GM19467 (cell line): ENCODE results near the gene HDAC5.
"Not testable (repeated sequence)": the region's sequence is repeated elsewhere in the genome, so short reads cannot be mapped to it uniquely, and the experiment has no call there.

Source experiments
- ATAC-seq: cut with Tn5 transposase; IDR thresholded peaks from one replicate; pipeline ENCODE4 v1.9.1; 2021; ENCODE audit warnings: mild to moderate bottlenecking, moderate library complexity; ENCODE audit not compliant: unreplicated experiment

Gene HDAC5

GRCh38 chr17:44112284-44113280, 10.9 kb downstream of the HDAC5 start:
- no peak for ATAC-seq

DNA sequence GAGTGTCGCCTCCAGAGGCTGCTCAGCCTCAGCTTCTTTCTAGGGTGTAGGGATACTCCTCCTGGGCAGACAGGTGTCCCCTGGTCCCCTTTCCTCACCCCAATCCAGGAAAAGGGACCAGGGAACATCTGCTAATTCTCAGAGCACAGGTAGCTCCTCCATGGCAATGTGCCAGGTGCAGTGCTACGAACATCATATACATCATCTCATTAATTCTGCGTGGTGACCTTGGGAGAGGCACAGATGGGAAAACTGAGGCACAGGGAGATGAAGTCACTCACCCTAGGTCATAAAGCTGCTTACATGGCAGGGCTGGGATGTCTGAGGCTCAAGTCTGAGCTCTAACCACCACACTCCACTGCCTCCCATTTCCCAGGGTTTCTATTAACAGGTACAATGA, 11.7 kb downstream of the HDAC5 start:
- no peak for ATAC-seq

DNA sequence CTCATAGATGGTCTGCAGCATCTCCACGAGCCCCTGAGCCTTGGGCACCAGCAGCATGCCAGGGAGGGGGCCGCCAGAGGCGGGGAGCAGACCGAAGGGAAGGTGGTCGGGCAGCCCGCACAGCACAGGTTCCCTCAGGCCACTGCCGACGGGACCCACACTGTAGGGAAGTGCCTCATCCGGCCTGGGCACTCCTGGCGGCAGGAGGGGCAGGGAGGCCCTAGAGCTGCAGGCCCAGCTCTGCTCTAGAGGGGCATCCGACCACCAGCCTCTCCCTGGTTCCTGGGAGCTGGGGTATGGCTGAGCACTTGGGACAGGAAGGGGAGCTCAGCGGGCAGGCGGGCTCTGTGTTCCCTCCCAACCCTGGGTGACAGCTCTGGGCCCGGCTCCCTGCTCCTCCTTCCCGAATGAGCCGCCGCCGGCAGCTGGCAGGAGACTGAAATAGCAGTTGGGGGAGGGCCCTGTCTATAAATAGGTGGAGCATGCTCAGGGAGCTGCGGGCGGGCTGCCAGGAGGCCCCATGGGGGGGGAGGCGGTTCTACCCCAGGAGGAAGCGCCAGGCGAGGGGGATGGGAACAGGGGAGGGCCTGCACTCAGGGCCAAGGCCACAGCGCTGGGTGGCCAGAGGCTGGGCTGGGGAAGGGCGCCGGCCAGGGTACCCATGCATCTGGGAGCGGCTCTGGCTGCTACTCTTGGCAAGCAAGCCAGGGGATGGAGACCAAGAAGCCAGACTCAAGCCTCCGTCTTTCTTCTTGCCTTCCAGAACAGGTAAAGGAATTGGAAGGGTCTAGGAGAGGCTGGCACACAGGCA, 12.4 kb downstream of the HDAC5 start:
- no peak for ATAC-seq

GRCh38 chr17:44110011-44110686, 13.3 kb downstream of the HDAC5 start:
- ATAC-seq = no peak

DNA sequence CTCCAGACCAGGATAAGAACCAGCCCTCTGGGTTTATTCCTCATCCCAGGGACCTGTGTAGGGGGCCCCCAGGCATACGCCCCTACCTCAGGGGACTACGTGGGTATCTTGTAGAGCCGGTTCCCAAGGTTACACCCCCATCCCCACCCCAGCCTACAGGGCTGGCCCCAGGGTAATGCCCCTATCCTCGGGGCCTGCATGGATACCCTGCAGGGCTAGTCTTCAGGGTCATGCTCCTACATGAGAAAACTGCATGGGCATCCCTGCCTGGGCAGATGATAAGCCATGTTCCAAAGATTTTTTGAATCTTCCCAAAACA, 14.2 kb downstream of the HDAC5 start:
- ATAC-seq = no peak

- no peak for ATAC-seq
These were observed 14.8 kb downstream of the HDAC5 start for GRCh38 chr17:44108440-44109311.

- ATAC-seq = no peak
These were observed 16.6 kb downstream of the HDAC5 start for GRCh38 chr17:44106801-44107200.

DNA sequence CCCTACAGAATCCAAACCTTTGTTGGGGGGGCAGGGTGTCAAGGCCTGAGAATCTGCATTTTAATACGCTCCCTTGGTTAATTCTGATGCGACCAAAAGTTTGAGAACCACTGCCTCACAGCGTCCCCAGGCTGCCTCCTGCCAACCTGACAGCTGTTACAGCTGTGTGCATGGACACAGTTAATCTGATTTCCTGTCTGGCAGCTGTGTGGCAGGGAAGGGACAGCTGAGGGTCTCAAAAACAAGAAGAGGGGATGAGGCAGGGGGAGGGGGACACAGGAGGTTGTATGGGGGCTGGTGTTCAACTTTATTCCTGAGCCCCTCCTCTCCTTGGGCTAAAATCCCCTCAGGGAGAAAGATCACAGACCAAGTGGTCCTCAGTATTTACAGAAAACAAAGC, 17.5 kb downstream of the HDAC5 start:
- no peak for ATAC-seq

DNA sequence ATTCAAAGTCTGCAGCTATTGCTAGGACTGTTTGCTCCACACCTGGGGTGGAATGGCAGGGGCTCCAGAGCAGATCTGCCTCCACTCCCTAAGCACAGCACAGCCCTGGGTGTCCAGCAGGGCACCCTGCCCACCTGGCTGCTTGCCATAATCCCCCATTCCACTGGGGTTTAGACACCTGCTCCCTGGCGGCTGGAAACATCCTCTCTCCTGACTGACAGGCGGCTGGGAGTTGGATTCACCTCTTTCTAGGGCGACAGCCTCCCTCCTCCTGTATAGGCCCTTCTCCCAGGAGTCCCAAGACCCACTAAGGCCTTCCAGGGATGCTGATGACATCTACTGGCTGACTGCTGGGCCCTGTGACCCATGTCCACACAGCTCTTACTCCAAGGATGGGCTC, 18.0 kb downstream of the HDAC5 start:
- ATAC-seq = no peak

DNA sequence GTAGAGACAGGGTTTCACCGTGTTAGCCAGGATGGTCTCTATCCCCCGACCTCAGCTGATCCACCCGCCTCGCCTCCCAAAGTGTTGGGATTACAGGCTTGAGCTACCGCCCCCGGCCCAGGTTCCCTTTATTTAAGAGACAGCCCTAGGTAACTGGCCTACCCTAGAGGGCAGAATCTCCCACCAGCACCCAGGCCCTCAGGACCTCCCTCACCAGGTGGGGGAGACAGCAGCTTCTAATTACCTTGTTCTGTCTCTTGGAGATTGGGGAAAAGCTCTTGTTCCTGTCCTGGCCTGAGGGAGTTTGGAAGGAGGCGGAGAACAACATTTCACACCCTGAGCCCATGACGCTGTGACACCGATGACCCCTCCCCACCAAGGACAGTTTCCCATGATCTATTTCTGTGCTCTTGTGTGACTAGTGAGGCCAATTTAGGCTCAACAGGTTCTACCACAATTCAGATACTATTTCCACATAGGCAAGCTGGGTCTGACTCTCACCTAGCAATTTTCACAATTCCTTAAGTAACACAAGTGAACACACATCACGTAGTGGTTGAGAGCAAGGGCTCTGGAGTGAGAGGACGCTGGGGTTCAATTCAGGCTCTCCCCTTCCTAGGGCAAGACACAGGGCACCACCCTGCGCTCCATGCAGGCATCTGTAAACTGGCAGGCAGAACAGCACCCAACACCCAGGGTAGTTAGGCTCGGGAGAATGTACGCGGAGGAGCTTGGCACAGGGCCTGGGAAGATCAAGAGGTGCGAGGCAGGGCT, 20.4 kb downstream of the HDAC5 start:
- no peak for ATAC-seq

DNA sequence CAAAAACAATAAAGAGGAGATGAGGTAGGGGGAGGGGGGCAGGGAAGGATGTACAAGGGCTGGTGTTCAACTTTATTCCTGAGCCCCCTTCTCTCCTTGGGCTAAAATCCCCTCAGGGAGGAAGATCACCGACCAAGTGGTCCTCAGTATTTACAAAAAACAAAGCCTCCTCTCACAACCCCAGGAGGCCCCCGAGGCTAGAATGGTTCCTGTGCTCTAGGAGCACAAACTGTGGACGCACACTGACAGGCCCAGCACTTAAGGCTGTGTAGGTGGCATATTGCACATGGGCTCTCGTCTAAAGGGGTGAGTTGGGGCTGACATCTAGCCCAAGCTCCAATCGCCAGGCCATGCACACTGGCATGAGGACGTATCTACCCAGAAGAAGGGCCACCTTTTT, 21.6 kb downstream of the HDAC5 start:
- not testable (repeated sequence) for ATAC-seq

DNA sequence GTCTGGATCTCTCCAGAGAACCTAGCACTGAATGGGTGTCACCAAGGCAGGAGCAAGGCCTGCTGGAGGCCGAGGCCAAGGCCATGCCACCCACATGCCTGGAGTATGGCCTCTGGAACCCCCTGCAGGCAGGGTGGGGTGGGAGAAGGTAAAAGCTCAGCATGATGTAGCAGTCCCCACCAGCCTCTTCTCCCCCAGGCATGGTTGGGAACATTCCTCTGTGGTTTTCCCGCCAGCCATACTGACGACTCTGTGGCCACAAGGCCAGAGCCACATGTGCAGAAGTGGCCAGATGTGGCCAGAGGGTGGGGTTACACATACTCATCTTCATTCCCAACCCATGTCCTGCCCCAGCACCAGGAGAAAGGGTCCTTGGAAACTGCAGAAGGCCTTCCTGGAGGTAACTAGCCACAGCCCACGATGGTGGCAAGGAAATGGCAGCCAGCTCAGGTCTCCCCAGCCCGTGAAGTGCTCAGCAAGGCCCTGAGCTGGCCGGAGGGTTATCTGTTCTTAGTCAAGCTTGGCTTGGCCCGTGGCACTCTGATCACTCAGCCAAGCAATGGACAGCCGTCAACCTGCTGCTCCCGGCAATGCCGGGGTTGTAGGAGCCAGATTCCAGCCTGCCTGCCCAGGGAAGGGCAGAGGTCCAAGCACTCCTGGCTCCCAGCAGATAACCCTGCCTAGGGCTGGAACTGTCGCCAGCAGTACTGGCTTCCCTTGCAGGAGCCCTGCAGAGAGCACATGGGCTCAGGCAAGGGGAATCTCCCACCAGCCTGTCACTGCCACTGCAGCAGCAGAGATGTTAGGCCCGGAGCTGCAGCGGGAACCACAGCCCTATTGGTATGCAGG, 26.1 kb downstream of the HDAC5 start:
- ATAC-seq = no peak

GRCh38 chr17:44095647-44096496, 27.6 kb downstream of the HDAC5 start:
- ATAC-seq = no peak

DNA sequence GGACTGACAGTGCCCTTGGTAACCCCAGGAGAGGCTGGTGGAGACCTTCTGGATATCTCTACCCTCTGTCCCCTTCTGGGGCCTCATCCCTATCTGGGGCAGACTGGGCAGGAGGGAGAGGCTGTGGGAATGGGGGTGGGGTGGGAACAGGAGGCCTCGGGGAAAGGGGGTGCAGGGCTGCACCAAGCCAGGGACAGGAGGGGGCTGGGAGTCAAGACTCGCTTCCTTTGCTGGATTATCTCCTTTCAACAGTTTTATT, 28.1 kb downstream of the HDAC5 start:
- ATAC-seq = no peak

- no peak for ATAC-seq
These were observed 28.6 kb downstream of the HDAC5 start for GRCh38 chr17:44094701-44095387.

GRCh38 chr17:44093231-44093900, 30.1 kb downstream of the HDAC5 start:
- no peak for ATAC-seq

DNA sequence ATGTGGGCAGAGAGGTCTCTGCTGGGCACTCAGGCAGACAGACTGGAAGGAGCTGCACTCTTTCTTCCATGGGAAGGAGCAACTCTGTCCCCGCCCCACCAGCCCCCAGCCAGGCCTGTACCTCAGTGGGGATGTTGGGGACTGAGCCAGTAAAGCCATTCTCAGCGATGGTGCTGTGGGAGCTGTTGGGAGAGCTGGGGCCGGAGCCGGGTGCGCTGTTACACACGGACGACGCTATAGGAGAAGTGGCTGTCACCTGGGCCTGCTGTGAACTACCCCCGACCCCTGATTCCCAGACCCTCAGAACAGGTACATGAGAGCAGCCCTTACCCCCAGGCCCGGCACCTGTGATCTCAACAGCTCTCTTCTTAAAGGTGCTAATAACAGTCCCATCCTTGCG, 31.4 kb downstream of the HDAC5 start:
- ATAC-seq = no peak
